GM12875 (cell line): ENCODE data around the gene KRT85.

Source experiments
- H3K4me3 ChIP-seq: one replicate; pipeline ENCODE4 v1.5.1; 2011; ENCODE audit warnings: low read depth, low read length, control low read depth
- TF ChIP-seq, protein P1 (sequence below): IDR thresholded peaks from 2 replicates; pipeline ENCODE4 v1.5.1; 2011; ENCODE audit warnings: low read depth, mild to moderate bottlenecking, control low read depth, inconsistent platforms, low read length, moderate library complexity, borderline replicate concordance; ENCODE audit not compliant: insufficient read depth

KRT85 gene

DNA sequence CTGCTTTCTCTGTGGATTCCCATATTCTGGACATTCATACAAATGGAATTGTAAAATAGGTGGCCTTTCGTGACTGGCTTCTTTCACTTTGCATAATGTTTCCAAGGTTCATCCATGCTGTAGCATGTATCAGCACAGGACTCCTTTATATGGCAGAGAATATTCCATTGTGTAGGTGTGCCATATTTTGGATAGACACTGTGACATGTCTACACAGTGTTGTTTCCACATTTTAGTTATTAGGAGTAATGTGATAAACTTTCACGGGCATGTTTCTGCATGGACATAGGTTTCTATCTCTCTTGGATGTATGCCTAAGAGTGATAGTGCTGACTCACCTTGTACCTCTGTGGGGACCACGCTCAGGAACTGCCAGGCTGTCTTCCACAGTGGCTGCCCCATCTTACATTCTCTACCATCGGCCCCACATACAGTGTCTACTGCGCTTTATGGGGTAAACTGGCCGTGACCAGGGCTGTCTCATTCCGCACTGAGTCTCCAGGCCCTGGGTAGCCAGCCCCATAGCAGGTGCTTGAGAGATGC lies 25.3 kb upstream of the KRT85 start:
- no peak overlapping the region for H3K4me3 ChIP-seq
- TF ChIP-seq, protein P1, sequence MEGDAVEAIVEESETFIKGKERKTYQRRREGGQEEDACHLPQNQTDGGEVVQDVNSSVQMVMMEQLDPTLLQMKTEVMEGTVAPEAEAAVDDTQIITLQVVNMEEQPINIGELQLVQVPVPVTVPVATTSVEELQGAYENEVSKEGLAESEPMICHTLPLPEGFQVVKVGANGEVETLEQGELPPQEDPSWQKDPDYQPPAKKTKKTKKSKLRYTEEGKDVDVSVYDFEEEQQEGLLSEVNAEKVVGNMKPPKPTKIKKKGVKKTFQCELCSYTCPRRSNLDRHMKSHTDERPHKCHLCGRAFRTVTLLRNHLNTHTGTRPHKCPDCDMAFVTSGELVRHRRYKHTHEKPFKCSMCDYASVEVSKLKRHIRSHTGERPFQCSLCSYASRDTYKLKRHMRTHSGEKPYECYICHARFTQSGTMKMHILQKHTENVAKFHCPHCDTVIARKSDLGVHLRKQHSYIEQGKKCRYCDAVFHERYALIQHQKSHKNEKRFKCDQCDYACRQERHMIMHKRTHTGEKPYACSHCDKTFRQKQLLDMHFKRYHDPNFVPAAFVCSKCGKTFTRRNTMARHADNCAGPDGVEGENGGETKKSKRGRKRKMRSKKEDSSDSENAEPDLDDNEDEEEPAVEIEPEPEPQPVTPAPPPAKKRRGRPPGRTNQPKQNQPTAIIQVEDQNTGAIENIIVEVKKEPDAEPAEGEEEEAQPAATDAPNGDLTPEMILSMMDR, result no peak

GRCh38 chr12:52391618-52392002 lies 24.3 kb upstream of the KRT85 start:
- no peak overlapping the region for H3K4me3 ChIP-seq
- TF ChIP-seq, protein P1, result no peak

GRCh38 chr12:52390739-52391617 lies 23.7 kb upstream of the KRT85 start:
- TF ChIP-seq, protein P1, result peak; percentile 60
- H3K4me3 ChIP-seq, result no peak overlapping the region

GRCh38 chr12:52389313-52390207 lies 22.3 kb upstream of the KRT85 start:
- TF ChIP-seq, protein P1, result no peak
- no peak overlapping the region for H3K4me3 ChIP-seq

DNA sequence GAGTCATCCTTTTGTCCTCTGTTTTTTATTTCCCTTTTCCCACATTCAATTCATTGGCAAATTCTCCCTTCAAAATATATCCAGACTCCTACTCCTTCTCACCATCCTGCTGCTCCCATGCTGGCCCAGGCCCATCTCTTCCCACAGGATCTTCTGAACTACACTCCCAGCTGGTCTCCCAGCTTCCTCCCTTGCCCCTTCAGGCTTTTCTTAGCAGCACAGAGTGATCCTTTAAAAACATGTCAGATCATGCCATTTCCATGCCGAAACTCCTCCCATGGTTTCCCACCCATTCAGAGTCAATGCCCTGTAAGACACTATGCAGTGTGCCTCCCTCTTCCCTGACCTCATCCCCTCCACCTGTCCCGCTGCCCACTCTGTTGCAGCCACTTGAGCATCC lies 20.6 kb upstream of the KRT85 start:
- no peak overlapping the region for H3K4me3 ChIP-seq
- TF ChIP-seq, protein P1, result no peak

DNA sequence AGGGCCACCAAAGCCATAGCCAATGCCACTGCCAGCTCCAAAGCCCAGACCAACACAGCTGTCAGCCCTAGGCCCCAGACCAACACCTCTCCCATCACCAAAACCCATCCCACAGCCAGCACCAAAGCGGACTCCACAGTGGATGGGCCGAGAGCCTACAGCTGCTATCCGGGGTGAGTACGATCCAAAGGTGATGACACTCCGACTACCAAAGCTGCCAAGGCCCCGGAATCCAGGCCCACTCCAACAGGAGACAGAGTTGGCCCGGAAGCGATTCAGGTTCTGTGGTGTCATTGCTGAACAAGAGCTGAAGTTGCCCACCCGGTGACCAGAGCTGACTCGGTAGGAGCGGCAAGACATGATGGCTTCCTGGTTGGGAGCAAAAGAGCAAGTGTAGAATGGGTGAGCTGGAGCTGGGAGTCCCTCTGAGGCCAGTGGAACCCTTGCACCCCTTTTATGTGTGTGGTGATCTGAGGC lies 18.0 kb upstream of the KRT85 start, which contains the start of gene KRT84:
KRT84 (minus strand) TSS at position 427 of the 477 bp plus-strand sequence; CDS start at position 360, 67 bp downstream.
- H3K4me3 ChIP-seq, result no peak within 1 kb of the TSS
- TF ChIP-seq, protein P1, result no peak
